Measurements from ENCODE around the gene RAB6A. TPM values are rescaled to one million over a fixed set of nuclear protein-coding genes. Genes with fewer than 3 reads are reported as not detected.
"Not testable (repeated sequence)": the region's sequence is repeated elsewhere in the genome, so short reads cannot be mapped to it uniquely, and the experiment has no call there.

Gene RAB6A
- total RNA-seq, 6 experiments from 2014 or later: 91.7 to 130 (median 109) TPM

GRCh38 chr11:73755670-73756069 is 5.2 kb downstream of the RAB6A start:
- TF ChIP-seq, protein P1, sequence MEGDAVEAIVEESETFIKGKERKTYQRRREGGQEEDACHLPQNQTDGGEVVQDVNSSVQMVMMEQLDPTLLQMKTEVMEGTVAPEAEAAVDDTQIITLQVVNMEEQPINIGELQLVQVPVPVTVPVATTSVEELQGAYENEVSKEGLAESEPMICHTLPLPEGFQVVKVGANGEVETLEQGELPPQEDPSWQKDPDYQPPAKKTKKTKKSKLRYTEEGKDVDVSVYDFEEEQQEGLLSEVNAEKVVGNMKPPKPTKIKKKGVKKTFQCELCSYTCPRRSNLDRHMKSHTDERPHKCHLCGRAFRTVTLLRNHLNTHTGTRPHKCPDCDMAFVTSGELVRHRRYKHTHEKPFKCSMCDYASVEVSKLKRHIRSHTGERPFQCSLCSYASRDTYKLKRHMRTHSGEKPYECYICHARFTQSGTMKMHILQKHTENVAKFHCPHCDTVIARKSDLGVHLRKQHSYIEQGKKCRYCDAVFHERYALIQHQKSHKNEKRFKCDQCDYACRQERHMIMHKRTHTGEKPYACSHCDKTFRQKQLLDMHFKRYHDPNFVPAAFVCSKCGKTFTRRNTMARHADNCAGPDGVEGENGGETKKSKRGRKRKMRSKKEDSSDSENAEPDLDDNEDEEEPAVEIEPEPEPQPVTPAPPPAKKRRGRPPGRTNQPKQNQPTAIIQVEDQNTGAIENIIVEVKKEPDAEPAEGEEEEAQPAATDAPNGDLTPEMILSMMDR (IDR thresholded peaks at IDR 0.05): no peak
- H3K4me3 Mint-ChIP-seq: no peak overlapping the region
- peaks cover 43% of the 10 kb centered on the region for H3K4me1 Mint-ChIP-seq (ENCODE audit: low read depth)
- no peaks in the 10 kb centered on the region for H3K9me3 Mint-ChIP-seq
- no peak overlapping the region for H3K27ac Mint-ChIP-seq
- DNase-seq: no peak
- H3K27me3 Mint-ChIP-seq (ENCODE audit: insufficient read depth): peaks cover 2% of the 10 kb centered on the region; the same call in 1 of the 2 replicates
- peaks cover 7% of the 10 kb centered on the region for H3K36me3 Mint-ChIP-seq (ENCODE audit: low read depth)

DNA sequence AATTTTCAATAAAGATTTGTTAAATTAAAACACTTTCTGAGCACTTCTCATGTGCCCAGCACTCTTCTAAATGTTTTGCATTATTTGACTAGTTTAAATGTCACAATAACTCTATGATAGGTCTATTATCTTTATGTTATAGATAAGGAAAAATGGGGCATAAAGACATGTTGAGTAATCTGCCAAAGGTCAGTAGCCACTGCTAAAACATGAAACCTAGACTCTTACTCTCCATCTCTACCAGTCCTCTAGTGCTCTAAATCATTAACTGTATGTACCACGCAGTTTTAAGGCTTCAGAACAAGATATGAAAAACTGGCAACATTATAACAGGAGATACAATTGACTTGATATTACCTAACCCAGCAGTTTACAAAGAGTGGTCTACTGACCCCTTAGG is 6.9 kb downstream of the RAB6A start:
- Mint-ChIP-seq H3K4me3 (no peak overlapping the region), H3K4me1 (ENCODE audit: low read depth) (peaks cover 38% of the 10 kb centered on the region), H3K36me3 (ENCODE audit: low read depth) (no peaks in the 10 kb centered on the region), H3K27ac (no peak overlapping the region), H3K27me3 (ENCODE audit: insufficient read depth) (peaks cover 2% of the 10 kb centered on the region; the same call in 1 of the 2 replicates), H3K9me3 (no peaks in the 10 kb centered on the region)
- no peak for DNase-seq
- TF ChIP-seq, protein P1 (IDR thresholded peaks at IDR 0.05): no peak

DNA sequence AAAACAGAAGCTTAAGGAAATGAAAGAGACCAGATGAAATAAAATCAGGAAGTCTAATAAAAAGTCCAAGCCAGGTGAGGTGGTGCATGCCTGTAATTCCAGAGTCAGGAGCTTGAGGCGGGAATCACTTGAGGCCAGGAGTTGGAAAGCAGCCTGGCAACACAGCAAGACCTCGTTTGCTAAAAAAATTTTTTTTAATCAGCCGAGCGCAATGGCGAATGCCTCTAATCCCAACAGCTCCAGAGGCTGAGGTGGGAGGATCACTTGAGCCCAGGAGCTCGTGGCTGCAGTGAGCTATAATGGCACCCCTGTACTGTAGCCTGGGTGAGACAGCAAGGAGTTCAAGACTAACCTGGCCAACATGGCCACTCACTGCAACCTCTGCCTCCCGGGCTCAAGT is 8.0 kb downstream of the RAB6A start:
- Mint-ChIP-seq H3K27ac (no peak overlapping the region), H3K4me3 (no peak overlapping the region), H3K27me3 (ENCODE audit: insufficient read depth) (peaks cover 2% of the 10 kb centered on the region; the same call in 1 of the 2 replicates), H3K9me3 (no peaks in the 10 kb centered on the region), H3K36me3 (ENCODE audit: low read depth) (no peaks in the 10 kb centered on the region), H3K4me1 (ENCODE audit: low read depth) (peaks cover 27% of the 10 kb centered on the region)
- TF ChIP-seq, protein P1 (IDR thresholded peaks at IDR 0.05): no peak
- DNase-seq: no peak

- no peak for DNase-seq
- Mint-ChIP-seq H3K27me3 (ENCODE audit: insufficient read depth) (peaks cover 2% of the 10 kb centered on the region; the same call in 1 of the 2 replicates), H3K9me3 (no peaks in the 10 kb centered on the region), H3K4me1 (ENCODE audit: low read depth) (peaks cover 22% of the 10 kb centered on the region), H3K36me3 (ENCODE audit: low read depth) (no peaks in the 10 kb centered on the region), H3K27ac (no peak overlapping the region), H3K4me3 (no peak overlapping the region)
- TF ChIP-seq, protein P1 (IDR thresholded peaks at IDR 0.05): no peak
Observed at GRCh38 chr11:73752216-73752867, 8.5 kb downstream of the RAB6A start.

- peaks cover 22% of the 10 kb centered on the region for H3K4me1 Mint-ChIP-seq (ENCODE audit: low read depth)
- not testable (repeated sequence) for H3K4me3 Mint-ChIP-seq; H3K9me3 Mint-ChIP-seq; DNase-seq; H3K27ac Mint-ChIP-seq; H3K36me3 Mint-ChIP-seq (ENCODE audit: low read depth); H3K27me3 Mint-ChIP-seq (ENCODE audit: insufficient read depth)
Observed at GRCh38 chr11:73750862-73751261, 10.0 kb downstream of the RAB6A start.

GRCh38 chr11:73750228-73750627 is 10.6 kb downstream of the RAB6A start:
- Mint-ChIP-seq H3K4me3 (no peak overlapping the region), H3K4me1 (ENCODE audit: low read depth) (peaks cover 22% of the 10 kb centered on the region), H3K9me3 (no peaks in the 10 kb centered on the region), H3K36me3 (ENCODE audit: low read depth) (no peaks in the 10 kb centered on the region), H3K27me3 (ENCODE audit: insufficient read depth) (no peaks in the 10 kb centered on the region; the same call in 1 of the 2 replicates), H3K27ac (no peak overlapping the region)
- TF ChIP-seq, protein P1 (IDR thresholded peaks at IDR 0.05): no peak
- DNase-seq: no peak

Data from HFFc6 (cell line).